Inferior parietal cortex (tissue), 1 donor: Measurements from ENCODE around the gene COL18A1.

Source experiments
- DNase-seq: peaks from one replicate; pipeline ENCODE4 v3.0.0-alpha.2; 2016; ENCODE audit errors: extremely low spot score

Gene COL18A1

GRCh38 chr21:45468051-45468970 lies 63.3 kb downstream of the COL18A1 start:
- DNase-seq: no peak

GRCh38 chr21:45468971-45469272 lies 64.0 kb downstream of the COL18A1 start:
- DNase-seq: no peak

DNA sequence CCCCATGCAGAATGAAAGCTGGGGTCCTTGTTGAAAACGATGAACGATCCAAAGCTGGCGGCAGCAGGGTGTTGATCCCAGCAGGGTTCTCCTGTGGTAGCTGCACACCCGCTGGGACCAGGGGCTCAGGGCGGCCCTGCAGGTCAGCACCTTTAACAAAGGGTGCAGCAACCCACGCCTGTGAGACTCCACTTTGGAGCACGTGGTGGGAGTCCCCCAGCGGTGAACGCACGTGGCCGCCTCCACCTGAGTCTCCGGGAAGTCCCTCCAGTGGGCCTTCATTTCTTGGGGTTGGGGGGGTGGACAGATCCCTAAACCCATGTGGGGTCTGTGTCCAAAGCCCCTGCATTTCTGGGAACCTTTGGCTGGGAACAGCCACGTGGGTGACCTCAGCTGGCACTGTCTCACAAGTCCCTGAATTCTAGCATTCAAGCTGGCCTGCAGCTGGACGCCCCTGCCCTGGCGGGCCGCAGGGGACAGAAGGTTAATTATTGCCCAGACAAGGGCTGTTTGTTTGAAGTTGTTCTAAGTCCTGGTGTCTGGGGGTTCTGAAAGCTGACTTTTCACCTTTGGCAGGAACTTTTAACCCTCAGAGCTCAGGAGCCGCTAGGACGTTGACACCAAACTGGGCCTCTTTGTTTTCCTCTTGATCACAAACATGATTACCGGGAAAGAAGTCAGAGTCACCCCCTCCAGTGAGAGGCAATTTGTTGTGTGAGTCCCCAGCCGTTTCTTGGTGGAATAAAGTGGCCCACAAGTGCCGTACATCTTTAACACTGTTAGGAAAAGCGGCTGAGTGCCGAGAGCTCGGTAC lies 64.5 kb downstream of the COL18A1 start:
- peak; percentile 52 for DNase-seq

GRCh38 chr21:45470087-45470515 lies 65.1 kb downstream of the COL18A1 start:
- DNase-seq: no peak

DNA sequence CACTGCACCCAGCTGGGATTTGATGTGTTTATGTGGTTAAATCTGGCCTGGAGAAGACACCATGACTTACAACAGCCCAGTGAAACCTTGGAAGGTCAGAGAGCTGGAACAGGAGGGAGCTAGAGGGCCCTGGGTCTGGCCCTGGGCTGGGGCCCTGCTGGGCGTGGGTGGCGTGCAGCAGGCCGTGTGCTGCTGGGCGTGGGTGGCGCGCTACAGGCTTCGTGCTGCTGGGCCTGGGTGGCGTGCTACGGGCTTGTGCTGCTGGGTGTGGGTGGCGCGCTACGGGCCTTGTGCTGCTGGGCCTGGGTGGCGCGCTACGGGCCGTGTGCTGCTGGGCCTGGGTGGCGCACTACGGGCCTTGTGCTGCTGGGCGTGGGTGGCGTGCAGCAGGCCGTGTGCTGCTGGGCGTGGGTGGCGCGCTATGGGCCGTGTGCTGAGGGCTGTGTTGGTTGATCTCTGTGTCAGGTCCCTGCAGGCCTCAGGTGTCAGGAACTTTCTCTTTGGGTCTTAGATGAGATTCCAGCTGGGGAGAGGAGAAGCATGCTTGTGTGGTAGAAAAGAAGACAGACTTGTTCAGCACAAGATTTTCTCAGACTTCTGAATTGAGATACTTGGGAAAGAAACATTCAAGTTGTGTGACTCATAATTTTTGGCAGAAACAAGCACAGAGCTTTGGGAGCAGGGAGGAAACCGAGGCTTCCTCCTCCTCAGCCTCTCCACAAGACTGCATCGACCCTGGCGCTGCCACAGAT lies 66.0 kb downstream of the COL18A1 start:
- DNase-seq: peak; percentile 34

DNA sequence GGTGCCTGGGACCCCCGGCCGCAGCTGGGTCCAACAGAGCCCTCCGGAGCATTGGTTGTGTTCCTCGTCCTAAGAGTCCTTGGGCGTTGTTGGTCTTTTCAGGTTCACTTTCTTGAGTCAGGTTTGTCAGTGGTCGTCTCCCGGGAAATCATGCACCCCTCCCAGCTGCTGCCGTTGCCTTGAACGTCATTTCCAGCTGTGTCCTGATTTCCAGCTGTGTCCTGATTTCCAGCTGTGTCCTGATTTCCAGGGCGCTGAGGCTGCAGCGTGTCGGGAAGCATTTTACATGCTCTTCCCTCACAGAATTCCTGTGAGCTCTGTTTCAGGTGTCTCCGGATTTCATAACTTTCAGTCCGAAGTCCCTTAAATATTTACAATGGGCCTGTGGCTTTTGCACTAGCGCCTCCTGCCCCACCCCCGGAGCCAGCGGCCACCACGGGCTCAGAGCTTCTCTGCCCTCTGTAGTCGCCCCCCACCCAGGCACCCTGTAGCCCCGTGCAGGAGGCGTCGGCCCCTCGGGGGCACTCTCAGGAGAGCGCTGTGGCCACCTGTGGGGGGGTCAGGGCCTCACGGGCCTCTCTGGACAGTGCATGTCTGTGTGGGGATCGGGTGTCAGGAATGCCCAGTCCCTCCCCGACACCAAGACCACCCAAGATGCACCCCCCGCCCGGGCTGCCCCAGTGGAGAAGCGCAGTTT lies 66.7 kb downstream of the COL18A1 start:
- DNase-seq: no peak

GRCh38 chr21:45472445-45473365 lies 67.7 kb downstream of the COL18A1 start:
- DNase-seq: no peak

DNA sequence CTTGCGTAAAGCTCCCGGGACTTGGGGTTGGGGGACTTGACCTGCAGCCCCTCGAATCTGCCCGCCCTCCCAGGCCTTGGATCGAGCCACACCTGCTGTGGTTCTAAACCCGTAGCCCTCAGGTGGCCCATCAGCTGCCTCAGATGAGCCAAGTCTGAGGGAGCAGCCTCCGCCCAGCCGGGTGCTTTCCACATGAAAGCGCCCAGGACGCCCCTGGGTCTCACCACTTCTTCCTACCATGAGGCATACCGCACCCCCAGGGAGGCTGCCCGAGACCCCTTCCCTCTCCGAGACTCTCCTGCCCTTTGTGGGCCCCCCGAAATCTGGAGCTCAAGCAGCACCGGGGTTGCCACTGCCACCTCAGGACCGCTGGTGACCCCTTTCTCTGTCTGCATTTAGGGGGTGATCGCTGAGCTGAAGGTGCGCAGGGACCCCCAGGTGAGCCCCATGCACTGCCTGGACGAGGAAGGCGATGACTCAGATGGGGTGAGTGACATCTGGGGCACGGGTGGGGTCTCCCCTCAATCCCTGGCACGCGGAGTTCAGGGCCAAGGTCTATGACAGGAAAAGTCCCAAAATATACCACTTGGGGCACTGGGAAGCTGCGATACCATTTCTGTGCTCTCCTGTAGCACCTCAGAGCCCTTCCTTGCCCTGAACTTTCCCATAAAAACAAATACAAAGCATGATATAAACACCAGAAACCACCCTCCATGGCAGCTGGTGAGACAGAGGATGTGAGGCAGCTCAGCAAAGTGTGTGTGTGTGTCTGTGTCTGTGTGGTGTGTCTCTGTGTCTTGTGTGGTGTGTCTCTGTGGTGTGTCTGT lies 68.7 kb downstream of the COL18A1 start:
- DNase-seq: no peak

- no peak for DNase-seq
Measured at GRCh38 chr21:45474323-45474950, 69.5 kb downstream of the COL18A1 start.

GRCh38 chr21:45475004-45475685 lies 70.2 kb downstream of the COL18A1 start:
- DNase-seq: no peak

GRCh38 chr21:45475797-45476570 lies 71.0 kb downstream of the COL18A1 start:
- DNase-seq: no peak

GRCh38 chr21:45476582-45476981 lies 71.6 kb downstream of the COL18A1 start:
- no peak for DNase-seq

DNA sequence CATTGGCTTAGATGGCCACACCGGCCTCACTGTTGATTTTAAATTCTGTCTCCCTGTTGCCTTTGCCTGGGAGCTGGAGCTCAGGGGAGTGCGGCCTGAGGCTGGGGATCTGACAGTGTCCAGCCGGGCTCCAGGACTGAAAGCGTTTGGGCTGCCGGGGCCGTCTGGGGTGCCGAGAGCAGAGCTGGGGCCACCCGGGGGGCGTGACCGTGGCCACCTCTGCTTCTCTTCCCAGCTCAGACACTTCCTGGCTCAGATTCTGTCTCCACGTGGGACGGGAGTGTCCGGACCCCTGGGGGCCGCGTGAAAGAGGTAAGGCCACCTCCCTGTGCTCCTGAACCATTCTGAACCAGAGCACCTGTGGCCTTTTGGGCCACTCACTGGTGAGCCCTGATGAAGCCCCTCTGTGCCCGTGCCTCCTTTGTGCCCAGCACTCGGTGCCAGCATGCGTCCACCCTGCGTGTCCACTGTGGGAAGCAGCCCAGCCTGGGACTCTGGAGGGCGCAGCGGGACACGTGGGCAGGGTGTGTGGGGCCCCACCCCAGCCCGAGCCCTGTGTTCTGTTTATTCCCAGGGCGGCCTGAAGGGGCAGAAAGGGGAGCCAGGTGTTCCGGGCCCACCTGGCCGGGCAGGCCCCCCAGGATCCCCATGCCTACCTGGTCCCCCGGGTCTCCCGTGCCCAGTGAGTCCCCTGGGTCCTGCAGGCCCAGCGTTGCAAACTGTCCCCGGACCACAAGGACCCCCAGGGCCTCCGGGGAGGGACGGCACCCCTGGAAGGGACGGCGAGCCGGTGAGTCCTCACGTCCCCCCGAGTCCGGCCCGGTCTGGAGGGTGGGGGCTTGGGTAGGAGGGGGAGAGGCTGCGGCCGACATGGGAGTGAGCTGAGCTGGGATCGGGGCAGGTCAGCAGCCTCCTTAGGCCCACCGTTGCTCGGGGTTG lies 72.5 kb downstream of the COL18A1 start:
- DNase-seq: no peak

DNA sequence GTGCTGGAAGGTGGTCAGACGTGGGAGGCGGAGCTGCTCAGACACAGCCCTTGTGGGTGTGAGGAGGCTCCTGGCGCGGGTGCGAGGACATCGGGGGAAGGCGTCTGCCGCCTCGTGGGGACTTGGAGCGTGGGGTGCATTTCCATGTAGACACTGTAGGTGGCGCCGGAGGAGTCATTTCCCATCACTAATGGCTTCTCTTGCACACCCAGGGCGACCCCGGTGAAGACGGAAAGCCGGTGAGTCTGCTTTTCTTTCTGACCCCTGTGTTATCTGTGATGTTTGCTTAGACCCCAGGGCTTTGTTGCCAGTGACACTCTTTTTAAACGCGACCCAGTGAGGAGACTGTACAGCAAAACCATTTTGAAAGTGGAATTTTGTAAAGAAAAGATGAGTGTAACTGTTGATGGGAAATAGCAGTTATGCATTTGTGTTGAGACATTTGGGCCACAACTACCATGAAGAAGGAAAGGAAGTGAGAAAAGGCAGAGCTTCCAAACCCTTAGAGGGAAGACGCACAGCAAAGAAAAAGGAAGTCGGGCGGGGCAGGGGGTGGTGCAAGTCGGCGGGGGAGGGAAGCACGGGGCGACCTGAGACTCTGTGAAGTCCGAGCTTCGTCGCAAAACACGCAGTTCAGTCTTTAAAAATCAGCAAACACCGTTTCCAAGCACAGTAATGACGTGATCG lies 73.3 kb downstream of the COL18A1 start:
- peak; percentile 79 for DNase-seq

GRCh38 chr21:45478816-45479669 lies 74.1 kb downstream of the COL18A1 start:
- DNase-seq: no peak
